Upper lobe of right lung (tissue), 1 donor: ENCODE measurements around the gene TNFRSF9. TPM values are rescaled to one million over a fixed set of nuclear protein-coding genes. Genes with fewer than 3 reads are reported as not detected.
A peak's percentile ranks its signal among the peaks of the same experiment; 100 is the strongest.

ENCODE experiments used
- ATAC-seq: fragments of 200-7000 bp; cut with Tn5 transposase; one replicate; pipeline ENCODE4 v1.9.1; 2020; ENCODE audit warnings: mild to moderate bottlenecking, moderate library complexity
- DNase-seq: peaks from one replicate; pipeline ENCODE4 v3.0.0-alpha.2; 2020
- H3K27ac ChIP-seq: fragments of 200-600 bp; one replicate; pipeline ENCODE4 v1.8.0; 2022
- H3K27me3 ChIP-seq: fragments of 200-600 bp; one replicate; pipeline ENCODE4 v1.8.0; 2022; ENCODE audit warnings: mild to moderate bottlenecking
- H3K36me3 ChIP-seq: fragments of 200-600 bp; one replicate; pipeline ENCODE4 v1.8.0; 2022
- H3K4me1 ChIP-seq: fragments of 200-600 bp; one replicate; pipeline ENCODE4 v1.8.0; 2022
- H3K4me3 ChIP-seq: fragments of 200-600 bp; one replicate; pipeline ENCODE4 v1.8.0; 2022; ENCODE audit warnings: mild to moderate bottlenecking
- H3K9me3 ChIP-seq: fragments of 200-600 bp; one replicate; pipeline ENCODE4 v1.8.0; 2022
- intact Hi-C: fragments of 100-400 bp; cut with DNase I; formaldehyde crosslinking; loops from one replicate; pipeline ENCODE4 v1.11.0; 2022
- total RNA-seq: library from RNA; stranded (reverse); fragmentation: NEBNext Ultra II Directional; extraction: Animal tissue kit (Norgen Biotek cat#: 25700); gene quantifications from one replicate; pipeline ENCODE4 v1.2.1, GENCODE V29; 2021
- TF ChIP-seq, protein P1 (sequence below): fragments of 200-600 bp; IDR thresholded peaks from one replicate; pipeline ENCODE4 v1.8.0; 2022; ENCODE audit warnings: antibody characterized with exemption
- donor health status: DM: no; HTN: yes; CAD: no; lungs with severe emphysema.

The TNFRSF9 gene
- total RNA-seq, 1 donor from 2014 or later: 0.49 TPM

GRCh38 chr1:7885513-7886404 lies 54.9 kb downstream of the TNFRSF9 start:
- DNase-seq (peak; percentile 95), ATAC-seq (peak; percentile 99)
- intact Hi-C loops: no loop called here
- TF ChIP-seq, protein P1, sequence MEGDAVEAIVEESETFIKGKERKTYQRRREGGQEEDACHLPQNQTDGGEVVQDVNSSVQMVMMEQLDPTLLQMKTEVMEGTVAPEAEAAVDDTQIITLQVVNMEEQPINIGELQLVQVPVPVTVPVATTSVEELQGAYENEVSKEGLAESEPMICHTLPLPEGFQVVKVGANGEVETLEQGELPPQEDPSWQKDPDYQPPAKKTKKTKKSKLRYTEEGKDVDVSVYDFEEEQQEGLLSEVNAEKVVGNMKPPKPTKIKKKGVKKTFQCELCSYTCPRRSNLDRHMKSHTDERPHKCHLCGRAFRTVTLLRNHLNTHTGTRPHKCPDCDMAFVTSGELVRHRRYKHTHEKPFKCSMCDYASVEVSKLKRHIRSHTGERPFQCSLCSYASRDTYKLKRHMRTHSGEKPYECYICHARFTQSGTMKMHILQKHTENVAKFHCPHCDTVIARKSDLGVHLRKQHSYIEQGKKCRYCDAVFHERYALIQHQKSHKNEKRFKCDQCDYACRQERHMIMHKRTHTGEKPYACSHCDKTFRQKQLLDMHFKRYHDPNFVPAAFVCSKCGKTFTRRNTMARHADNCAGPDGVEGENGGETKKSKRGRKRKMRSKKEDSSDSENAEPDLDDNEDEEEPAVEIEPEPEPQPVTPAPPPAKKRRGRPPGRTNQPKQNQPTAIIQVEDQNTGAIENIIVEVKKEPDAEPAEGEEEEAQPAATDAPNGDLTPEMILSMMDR: no peak
- no peaks in the 10 kb centered on the region for H3K9me3 ChIP-seq
- H3K36me3 ChIP-seq: no peaks in the 10 kb centered on the region
- H3K4me3 ChIP-seq: no peak overlapping the region
- no peaks in the 10 kb centered on the region for H3K4me1 ChIP-seq
- H3K27me3 ChIP-seq: no peaks in the 10 kb centered on the region
- H3K27ac ChIP-seq: no peak overlapping the region

DNA sequence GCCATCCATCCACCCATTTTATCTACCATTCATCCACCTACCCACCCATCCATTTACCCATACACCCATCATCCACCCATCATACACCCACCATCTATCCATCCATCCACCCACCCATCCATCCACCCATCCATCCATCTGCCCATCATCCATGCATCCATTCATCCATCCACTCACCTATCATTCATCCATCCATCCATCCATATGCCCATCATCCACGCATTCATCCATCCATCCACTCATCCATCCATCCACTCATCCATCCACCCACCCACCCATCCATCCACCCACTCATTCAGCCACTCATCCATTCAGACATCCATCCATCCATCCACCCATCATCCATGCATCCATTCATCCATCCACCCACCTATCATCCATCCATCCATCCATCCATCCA lies 55.9 kb downstream of the TNFRSF9 start:
- H3K9me3 ChIP-seq: no peaks in the 10 kb centered on the region
- DNase-seq: no peak
- intact Hi-C loops: no loop called here
- TF ChIP-seq, protein P1: no peak
- ATAC-seq: no peak
- H3K27me3 ChIP-seq: no peaks in the 10 kb centered on the region
- H3K36me3 ChIP-seq: no peaks in the 10 kb centered on the region
- H3K4me3 ChIP-seq: no peak overlapping the region
- no peak overlapping the region for H3K27ac ChIP-seq
- H3K4me1 ChIP-seq: no peaks in the 10 kb centered on the region

DNA sequence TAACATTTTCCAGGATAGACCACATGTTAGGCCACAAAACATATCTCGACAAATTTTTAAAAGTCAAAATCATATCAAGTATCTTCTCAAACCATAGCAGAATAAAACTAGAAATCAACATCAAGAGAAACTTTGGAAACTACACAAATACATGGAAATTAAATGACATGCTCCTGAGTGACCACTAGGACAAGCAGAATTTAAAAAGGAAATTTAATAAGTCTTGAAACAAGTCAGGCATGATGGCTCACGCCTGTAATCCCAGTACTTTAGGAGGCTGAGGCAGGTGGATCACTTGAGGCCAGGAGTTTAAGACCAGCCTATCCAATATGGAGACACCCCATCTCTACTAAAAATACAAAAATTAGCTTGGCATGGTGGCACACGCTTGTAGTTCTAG lies 61.4 kb downstream of the TNFRSF9 start:
- H3K4me1 ChIP-seq: no peaks in the 10 kb centered on the region
- ATAC-seq (no peak), DNase-seq (no peak)
- TF ChIP-seq, protein P1: no peak
- H3K4me3 ChIP-seq: no peak overlapping the region
- no peaks in the 10 kb centered on the region for H3K36me3 ChIP-seq
- H3K27me3 ChIP-seq: no peaks in the 10 kb centered on the region
- H3K9me3 ChIP-seq: no peaks in the 10 kb centered on the region
- intact Hi-C loops: no loop called here
- H3K27ac ChIP-seq: no peak overlapping the region

DNA sequence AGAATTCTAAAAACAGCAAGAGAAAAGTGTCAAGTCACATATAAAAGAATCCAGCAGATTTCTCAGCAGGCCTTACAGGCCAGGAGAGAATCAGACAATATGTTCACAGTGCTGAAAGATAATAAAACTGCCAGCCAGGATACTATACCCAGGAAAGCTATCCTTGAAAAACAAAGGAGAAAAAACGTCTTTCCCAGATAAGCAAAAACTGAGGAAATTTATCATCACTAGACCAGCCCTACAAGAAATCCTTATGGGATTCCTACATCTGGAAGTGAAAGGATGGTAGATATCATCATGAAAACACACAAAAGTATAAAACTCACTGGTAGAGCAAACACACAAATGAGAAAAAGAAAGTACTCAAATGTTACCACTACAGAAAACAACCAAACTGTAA lies 62.6 kb downstream of the TNFRSF9 start:
- H3K27me3 ChIP-seq: no peaks in the 10 kb centered on the region
- H3K4me3 ChIP-seq: no peak overlapping the region
- TF ChIP-seq, protein P1: no peak
- ATAC-seq (no peak), DNase-seq (no peak)
- H3K27ac ChIP-seq: no peak overlapping the region
- intact Hi-C loops: no loop called here
- no peaks in the 10 kb centered on the region for H3K4me1 ChIP-seq
- H3K36me3 ChIP-seq: no peaks in the 10 kb centered on the region
- no peaks in the 10 kb centered on the region for H3K9me3 ChIP-seq

- Histone ChIP-seq H3K27ac (no peak overlapping the region), H3K27me3 (no peaks in the 10 kb centered on the region), H3K4me1 (no peaks in the 10 kb centered on the region), H3K36me3 (no peaks in the 10 kb centered on the region), H3K4me3 (no peak overlapping the region), H3K9me3 (no peaks in the 10 kb centered on the region)
- intact Hi-C loops: no loop called here
- TF ChIP-seq, protein P1: no peak
- DNase-seq (no peak), ATAC-seq (peak; percentile 14)
Observed at GRCh38 chr1:7873801-7874795, 66.5 kb downstream of the TNFRSF9 start.
